SU-DHL-6 (cell line): ENCODE data around the gene TDO2.

Experiments used
- EZH2phosphoT487 ChIP-seq: fragments of 200-600 bp; sonication (generic), shearing (Covaris generic); conservative IDR thresholded peaks from 2 replicates; pipeline ENCODE4 v1.6.1; 2018; ENCODE audit warnings: mild to moderate bottlenecking, antibody characterized with exemption, low read length, moderate library complexity, mixed read lengths
- TF ChIP-seq, protein P1 (sequence below): fragments of 200-600 bp; sonication (generic); IDR thresholded peaks from one replicate; pipeline ENCODE4 v1.5.1; 2017; ENCODE audit warnings: antibody characterized with exemption, mild to moderate bottlenecking, low read length, moderate library complexity; ENCODE audit not compliant: insufficient read depth, poor library complexity, severe bottlenecking

- TF ChIP-seq EZH2phosphoT487: no peak
- TF ChIP-seq, protein P1, sequence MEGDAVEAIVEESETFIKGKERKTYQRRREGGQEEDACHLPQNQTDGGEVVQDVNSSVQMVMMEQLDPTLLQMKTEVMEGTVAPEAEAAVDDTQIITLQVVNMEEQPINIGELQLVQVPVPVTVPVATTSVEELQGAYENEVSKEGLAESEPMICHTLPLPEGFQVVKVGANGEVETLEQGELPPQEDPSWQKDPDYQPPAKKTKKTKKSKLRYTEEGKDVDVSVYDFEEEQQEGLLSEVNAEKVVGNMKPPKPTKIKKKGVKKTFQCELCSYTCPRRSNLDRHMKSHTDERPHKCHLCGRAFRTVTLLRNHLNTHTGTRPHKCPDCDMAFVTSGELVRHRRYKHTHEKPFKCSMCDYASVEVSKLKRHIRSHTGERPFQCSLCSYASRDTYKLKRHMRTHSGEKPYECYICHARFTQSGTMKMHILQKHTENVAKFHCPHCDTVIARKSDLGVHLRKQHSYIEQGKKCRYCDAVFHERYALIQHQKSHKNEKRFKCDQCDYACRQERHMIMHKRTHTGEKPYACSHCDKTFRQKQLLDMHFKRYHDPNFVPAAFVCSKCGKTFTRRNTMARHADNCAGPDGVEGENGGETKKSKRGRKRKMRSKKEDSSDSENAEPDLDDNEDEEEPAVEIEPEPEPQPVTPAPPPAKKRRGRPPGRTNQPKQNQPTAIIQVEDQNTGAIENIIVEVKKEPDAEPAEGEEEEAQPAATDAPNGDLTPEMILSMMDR: no peak
These were observed 4.1 kb downstream of the TDO2 start for GRCh38 chr4:155907556-155907955.
